PC-9 (cell line): ENCODE measurements around the gene SGMS2. TPM values are rescaled to one million over a fixed set of nuclear protein-coding genes. Genes with fewer than 3 reads are reported as not detected.

Experiments
- BruUV-seq: library from RNA; stranded (reverse); fragments of 400-500 nt; replicated peaks from 2 replicates; lab custom pipeline; 2021; lab: Mats Ljungman, UMichigan
- CTCF ChIA-PET: fragments of 300-600 bp; sonication (Branson Sonifier 250); formaldehyde crosslinking; loops from one replicate; lab custom pipeline; 2022; ENCODE audit warnings: antibody characterized with exemption; lab: Charles Lee
- POLR2A ChIA-PET: fragments of 300-600 bp; sonication (Branson Sonifier 250); formaldehyde crosslinking; loops from one replicate; lab custom pipeline; 2022; ENCODE audit warnings: antibody characterized with exemption; ENCODE audit not compliant: unreplicated experiment; lab: Charles Lee
- DNase-seq, 2 experiments: peaks; one replicate each; pipeline versions ENCODE4 v3.0.0 to v3.0.0-alpha.2; 2015 to 2022; ENCODE audit warnings: mixed read lengths in 1 of 2
- H2AFZ ChIP-seq: fragments of 200-600 bp; sonication (generic); 2 replicates; pipeline ENCODE4 v1.8.1; 2017; ENCODE audit warnings: antibody characterized with exemption
- H3F3A ChIP-seq: fragments of 200-600 bp; sonication (generic); 2 replicates; pipeline ENCODE4 v1.8.1; 2017; ENCODE audit warnings: antibody characterized with exemption, mild to moderate bottlenecking, low read depth; ENCODE audit not compliant: insufficient read depth
- H3K27ac ChIP-seq: fragments of 200-600 bp; sonication (generic); 2 replicates; pipeline ENCODE4 v1.6.1; 2016; ENCODE audit warnings: mixed run types
- H3K27me3 ChIP-seq: fragments of 200-600 bp; sonication (generic); 2 replicates; pipeline ENCODE4 v1.6.1; 2016; ENCODE audit warnings: low read depth, mixed run types; ENCODE audit not compliant: insufficient read depth
- H3K36me3 ChIP-seq: fragments of 200-600 bp; sonication (generic); 2 replicates; pipeline ENCODE4 v1.6.1; 2016; ENCODE audit warnings: low read depth, mixed run types
- H3K4me1 ChIP-seq: fragments of 200-600 bp; sonication (generic); replicated peaks from 2 replicates; pipeline ENCODE4 v1.6.1; 2016; ENCODE audit warnings: mixed run types; ENCODE audit not compliant: insufficient read depth
- H3K4me2 ChIP-seq: fragments of 200-600 bp; sonication (generic); 2 replicates; pipeline ENCODE4 v1.6.1; 2017; ENCODE audit warnings: mixed run types
- H3K4me3 ChIP-seq: fragments of 200-600 bp; sonication (generic); 2 replicates; pipeline ENCODE4 v1.6.1; 2016; ENCODE audit warnings: mixed run types
- H3K79me2 ChIP-seq: fragments of 200-600 bp; sonication (generic); 2 replicates; pipeline ENCODE4 v1.6.1; 2017; ENCODE audit warnings: low read depth, mixed run types
- H3K9me2 ChIP-seq: fragments of 200-600 bp; sonication (generic); 2 replicates; pipeline ENCODE4 v1.8.1; 2017; ENCODE audit warnings: mild to moderate bottlenecking; ENCODE audit not compliant: insufficient read depth
- H3K9me3 ChIP-seq: fragments of 200-600 bp; sonication (generic); 2 replicates; pipeline ENCODE4 v1.8.1; 2016; ENCODE audit warnings: low read depth; ENCODE audit not compliant: insufficient read depth
- H4K20me1 ChIP-seq: fragments of 200-600 bp; sonication (generic); 2 replicates; pipeline ENCODE4 v1.8.1; 2017; ENCODE audit not compliant: insufficient read depth
- CTCF ChIP-seq: fragments of 200-600 bp; sonication (generic); conservative IDR thresholded peaks from 2 replicates; pipeline ENCODE4 v1.6.1; 2017; ENCODE audit warnings: mixed run types, antibody characterized with exemption, mild to moderate bottlenecking, moderate library complexity
- EZH2 ChIP-seq: fragments of 200-600 bp; sonication (generic); IDR thresholded peaks from 2 replicates; pipeline ENCODE4 v1.8.0; 2017; ENCODE audit warnings: antibody characterized with exemption, low read depth
- intact Hi-C: fragments of 100-400 bp; cut with micrococcal nuclease; formaldehyde crosslinking; loops from one replicate; pipeline ENCODE4 v1.10.0; 2022; ENCODE audit not compliant: unreplicated experiment
- total RNA-seq: library from RNA; stranded (reverse); gene quantifications from 2 replicates; pipeline ENCODE4 v1.2.3, GENCODE V29; 2021

Gene SGMS2
- total RNA-seq, 1 experiment from 2014 or later = 17.0 TPM

- intact Hi-C loops = no loop called here
Measured at GRCh38 chr4:107855723-107856122, 31.0 kb downstream of the SGMS2 start.

GRCh38 chr4:107856901-107857300, 32.2 kb downstream of the SGMS2 start:
- CTCF ChIA-PET = no interaction called here
- no peak for DNase-seq
- BruUV-seq = no TSS peak
- Histone ChIP-seq H3K4me2 (no peak overlapping the region), H3K27me3 (no peaks in the 10 kb centered on the region), H2AFZ (no peak overlapping the region), H4K20me1 (no peaks in the 10 kb centered on the region), H3K4me1 (peaks cover 10% of the 10 kb centered on the region), H3K4me3 (no peak overlapping the region), H3K9me2 (no peaks in the 10 kb centered on the region), H3K27ac (no peak overlapping the region), H3K9me3 (no peaks in the 10 kb centered on the region), H3K79me2 (no peaks in the 10 kb centered on the region), H3K36me3 (no peaks in the 10 kb centered on the region), H3F3A (no peaks in the 10 kb centered on the region)
- intact Hi-C loops = no loop called here
- POLR2A ChIA-PET = no interaction called here
- TF ChIP-seq EZH2 = no peak
- TF ChIP-seq CTCF = no peak

More at GRCh38 chr4:107855723-107856122, 31.0 kb downstream of the SGMS2 start:
- no peak for TF ChIP-seq EZH2
- no peak for TF ChIP-seq CTCF
- H3K9me2 ChIP-seq = no peaks in the 10 kb centered on the region
- no peaks in the 10 kb centered on the region for H3F3A ChIP-seq
- no peak overlapping the region for H3K27ac ChIP-seq
- H3K9me3 ChIP-seq = no peaks in the 10 kb centered on the region
- ChIA-PET CTCF (no interaction called here), POLR2A (no interaction called here)
- peaks cover 10% of the 10 kb centered on the region for H3K4me1 ChIP-seq
- no peak overlapping the region for H2AFZ ChIP-seq
- H3K4me2 ChIP-seq = no peak overlapping the region
- H3K36me3 ChIP-seq = no peaks in the 10 kb centered on the region
- no peak for DNase-seq
- H3K27me3 ChIP-seq = no peaks in the 10 kb centered on the region
- no TSS peak for BruUV-seq
- no peaks in the 10 kb centered on the region for H4K20me1 ChIP-seq
- no peak overlapping the region for H3K4me3 ChIP-seq
- no peaks in the 10 kb centered on the region for H3K79me2 ChIP-seq

GRCh38 chr4:107857741-107858140, 33.0 kb downstream of the SGMS2 start:
- intact Hi-C loops = no loop called here
- H2AFZ ChIP-seq = no peak overlapping the region
- H3K36me3 ChIP-seq = no peaks in the 10 kb centered on the region
- ChIA-PET POLR2A (no interaction called here), CTCF (no interaction called here)
- no peaks in the 10 kb centered on the region for H3K9me3 ChIP-seq
- no peaks in the 10 kb centered on the region for H3K79me2 ChIP-seq
- DNase-seq = no peak
- H3F3A ChIP-seq = no peaks in the 10 kb centered on the region
- no TSS peak for BruUV-seq
- no peak overlapping the region for H3K4me3 ChIP-seq
- no peaks in the 10 kb centered on the region for H3K27me3 ChIP-seq
- no peak for TF ChIP-seq EZH2
- TF ChIP-seq CTCF = no peak
- H3K9me2 ChIP-seq = no peaks in the 10 kb centered on the region
- H3K4me2 ChIP-seq = no peak overlapping the region
- H3K4me1 ChIP-seq = peaks cover 14% of the 10 kb centered on the region
- no peak overlapping the region for H3K27ac ChIP-seq
- no peaks in the 10 kb centered on the region for H4K20me1 ChIP-seq
